ENCODE results near the gene PRICKLE2.

PRICKLE2 gene

DNA sequence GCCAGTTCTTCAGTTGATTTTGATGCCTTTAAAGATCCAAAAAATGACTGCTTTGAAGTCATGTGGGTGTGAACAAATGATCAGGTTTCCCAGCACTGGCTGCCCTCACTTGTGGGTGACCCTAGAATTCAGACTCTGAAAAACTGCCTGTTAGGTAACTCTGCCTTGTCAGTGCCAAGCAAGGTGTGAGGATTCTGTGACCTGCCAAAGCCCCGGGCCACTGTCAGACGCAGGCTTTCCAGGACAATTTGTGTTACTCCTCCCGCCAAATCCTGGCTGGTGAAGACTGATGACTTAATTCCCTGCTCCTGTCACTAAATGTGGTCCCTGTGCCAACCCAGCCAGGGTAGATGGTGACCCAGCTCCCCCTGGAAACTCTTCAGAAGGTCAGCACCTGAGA lies 102.8 kb downstream of the PRICKLE2 start:
- H3K27ac ChIP-seq (ENCODE audit: poor library complexity, severe bottlenecking) = no peak overlapping the region
- H3K9me3 ChIP-seq (ENCODE audit: severe bottlenecking) = no peaks in the 10 kb centered on the region
- no peaks in the 10 kb centered on the region for H3K4me1 ChIP-seq (ENCODE audit: insufficient read depth, poor library complexity, severe bottlenecking)
- no peak overlapping the region for H3K4me3 ChIP-seq (ENCODE audit: severe bottlenecking)
- ATAC-seq (ENCODE audit: low read depth) (no peak), DNase-seq (ENCODE audit: low spot score) (no peak)
- no peaks in the 10 kb centered on the region for H3K27me3 ChIP-seq (ENCODE audit: insufficient read depth, poor library complexity, severe bottlenecking)
- TF ChIP-seq, protein P1, sequence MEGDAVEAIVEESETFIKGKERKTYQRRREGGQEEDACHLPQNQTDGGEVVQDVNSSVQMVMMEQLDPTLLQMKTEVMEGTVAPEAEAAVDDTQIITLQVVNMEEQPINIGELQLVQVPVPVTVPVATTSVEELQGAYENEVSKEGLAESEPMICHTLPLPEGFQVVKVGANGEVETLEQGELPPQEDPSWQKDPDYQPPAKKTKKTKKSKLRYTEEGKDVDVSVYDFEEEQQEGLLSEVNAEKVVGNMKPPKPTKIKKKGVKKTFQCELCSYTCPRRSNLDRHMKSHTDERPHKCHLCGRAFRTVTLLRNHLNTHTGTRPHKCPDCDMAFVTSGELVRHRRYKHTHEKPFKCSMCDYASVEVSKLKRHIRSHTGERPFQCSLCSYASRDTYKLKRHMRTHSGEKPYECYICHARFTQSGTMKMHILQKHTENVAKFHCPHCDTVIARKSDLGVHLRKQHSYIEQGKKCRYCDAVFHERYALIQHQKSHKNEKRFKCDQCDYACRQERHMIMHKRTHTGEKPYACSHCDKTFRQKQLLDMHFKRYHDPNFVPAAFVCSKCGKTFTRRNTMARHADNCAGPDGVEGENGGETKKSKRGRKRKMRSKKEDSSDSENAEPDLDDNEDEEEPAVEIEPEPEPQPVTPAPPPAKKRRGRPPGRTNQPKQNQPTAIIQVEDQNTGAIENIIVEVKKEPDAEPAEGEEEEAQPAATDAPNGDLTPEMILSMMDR (IDR thresholded peaks at IDR 0.05; ENCODE audit: poor library complexity, severe bottlenecking) = no peak
- H3K36me3 ChIP-seq (ENCODE audit: low read depth) = no peaks in the 10 kb centered on the region

DNA sequence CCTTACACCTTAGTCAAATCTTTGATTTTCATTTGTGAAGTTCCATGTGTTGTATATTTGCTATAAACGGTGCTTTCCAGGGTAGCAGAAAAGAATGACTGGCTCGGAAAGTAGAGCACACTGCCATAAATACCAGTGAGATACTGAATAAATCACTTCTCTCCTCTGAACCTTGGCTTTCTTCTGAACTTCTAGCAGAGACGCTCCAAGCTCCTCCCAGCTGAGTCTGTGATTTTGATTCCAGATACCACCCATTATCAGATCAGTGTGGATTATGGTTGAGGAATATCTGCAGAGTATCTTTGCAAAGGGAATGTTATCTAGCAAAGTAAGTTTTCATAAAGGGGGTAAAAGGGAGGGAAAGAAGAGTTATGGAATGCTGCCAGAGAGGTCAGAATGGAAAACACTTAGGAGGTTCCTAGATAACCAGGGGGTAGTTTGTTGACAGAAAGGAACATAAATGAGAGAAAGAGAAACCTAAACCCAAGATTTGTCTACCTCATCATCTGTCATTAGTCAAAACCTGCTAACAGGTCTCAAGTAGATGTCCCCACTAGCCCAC lies 103.4 kb downstream of the PRICKLE2 start:
- ATAC-seq (ENCODE audit: low read depth) (no peak), DNase-seq (ENCODE audit: low spot score) (no peak)
- no peaks in the 10 kb centered on the region for H3K27me3 ChIP-seq (ENCODE audit: insufficient read depth, poor library complexity, severe bottlenecking)
- no peak overlapping the region for H3K4me3 ChIP-seq (ENCODE audit: severe bottlenecking)
- no peaks in the 10 kb centered on the region for H3K36me3 ChIP-seq (ENCODE audit: low read depth)
- no peak overlapping the region for H3K27ac ChIP-seq (ENCODE audit: poor library complexity, severe bottlenecking)
- no peaks in the 10 kb centered on the region for H3K9me3 ChIP-seq (ENCODE audit: severe bottlenecking)
- H3K4me1 ChIP-seq (ENCODE audit: insufficient read depth, poor library complexity, severe bottlenecking) = no peaks in the 10 kb centered on the region
- TF ChIP-seq, protein P1 (IDR thresholded peaks at IDR 0.05; ENCODE audit: poor library complexity, severe bottlenecking) = no peak

DNA sequence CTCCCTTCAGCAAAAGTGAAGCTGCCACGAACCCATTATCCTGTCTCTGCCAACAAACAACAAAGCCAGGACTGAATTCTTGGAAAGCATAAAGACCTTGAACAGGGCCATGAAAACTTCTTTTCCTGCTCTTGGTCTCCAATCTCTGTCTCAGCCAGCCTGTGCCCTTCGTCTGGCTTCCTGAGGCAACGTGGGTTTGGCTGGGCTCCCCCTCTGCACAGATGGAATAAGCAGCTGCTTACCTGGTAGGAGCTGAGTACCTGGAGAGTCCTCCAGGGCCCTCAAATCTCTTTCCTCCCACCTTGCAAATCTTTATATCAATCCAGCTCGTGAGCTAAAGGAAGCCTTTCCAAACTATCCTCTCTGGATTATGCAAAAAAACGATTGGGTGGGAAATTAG lies 104.4 kb downstream of the PRICKLE2 start:
- DNase-seq (ENCODE audit: low spot score) (no peak), ATAC-seq (ENCODE audit: low read depth) (no peak)
- no peaks in the 10 kb centered on the region for H3K9me3 ChIP-seq (ENCODE audit: severe bottlenecking)
- TF ChIP-seq, protein P1 (IDR thresholded peaks at IDR 0.05; ENCODE audit: poor library complexity, severe bottlenecking) = no peak
- H3K27me3 ChIP-seq (ENCODE audit: insufficient read depth, poor library complexity, severe bottlenecking) = no peaks in the 10 kb centered on the region
- no peaks in the 10 kb centered on the region for H3K36me3 ChIP-seq (ENCODE audit: low read depth)
- no peak overlapping the region for H3K4me3 ChIP-seq (ENCODE audit: severe bottlenecking)
- H3K27ac ChIP-seq (ENCODE audit: poor library complexity, severe bottlenecking) = no peak overlapping the region
- no peaks in the 10 kb centered on the region for H3K4me1 ChIP-seq (ENCODE audit: insufficient read depth, poor library complexity, severe bottlenecking)

DNA sequence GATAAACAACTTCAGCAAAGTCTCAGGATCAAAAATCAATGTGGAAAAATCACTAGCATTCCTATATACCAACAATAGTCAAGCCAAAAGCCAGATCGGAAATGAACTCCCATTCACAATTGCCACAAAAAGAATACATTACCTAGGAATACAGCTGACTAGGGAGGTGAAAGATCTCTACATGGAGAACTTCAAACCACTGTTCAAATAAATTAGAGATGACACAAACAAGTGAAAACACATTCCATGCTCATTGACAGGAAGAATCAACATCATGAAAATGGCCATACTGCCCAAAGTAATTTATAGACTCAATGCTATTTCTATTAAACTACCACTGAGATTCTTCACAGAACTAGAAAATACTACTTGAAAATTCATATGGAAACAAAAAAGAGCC lies 107.8 kb downstream of the PRICKLE2 start:
- Histone ChIP-seq H3K36me3 (ENCODE audit: low read depth) (no peaks in the 10 kb centered on the region), H3K4me1 (ENCODE audit: insufficient read depth, poor library complexity, severe bottlenecking) (no peaks in the 10 kb centered on the region), H3K4me3 (ENCODE audit: severe bottlenecking) (no peak overlapping the region), H3K27me3 (ENCODE audit: insufficient read depth, poor library complexity, severe bottlenecking) (no peaks in the 10 kb centered on the region), H3K9me3 (ENCODE audit: severe bottlenecking) (peaks cover 4% of the 10 kb centered on the region), H3K27ac (ENCODE audit: poor library complexity, severe bottlenecking) (no peak overlapping the region)
- ATAC-seq (ENCODE audit: low read depth) (no peak), DNase-seq (ENCODE audit: low spot score) (no peak)
- TF ChIP-seq, protein P1 (IDR thresholded peaks at IDR 0.05; ENCODE audit: poor library complexity, severe bottlenecking) = no peak

DNA sequence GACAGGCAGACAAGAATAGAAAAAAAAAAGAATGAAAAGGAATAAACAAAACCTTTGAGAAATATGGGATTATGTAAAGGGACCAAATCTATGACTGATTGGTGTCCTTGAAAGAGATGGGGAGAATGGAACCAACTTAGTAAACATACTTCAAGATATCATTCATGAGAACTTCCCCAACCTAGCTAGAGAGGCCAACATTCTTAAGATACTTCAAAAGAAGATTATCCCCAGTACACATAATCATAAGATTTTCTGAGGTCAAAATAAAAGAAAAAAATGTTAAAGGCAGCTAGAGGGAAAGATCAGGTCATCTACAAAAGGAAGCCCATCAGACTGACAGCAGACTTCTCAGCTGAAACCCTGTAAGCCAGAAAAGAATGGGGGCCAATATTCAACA lies 110.6 kb downstream of the PRICKLE2 start:
- ATAC-seq (ENCODE audit: low read depth) (no peak), DNase-seq (ENCODE audit: low spot score) (no peak)
- H3K27ac ChIP-seq (ENCODE audit: poor library complexity, severe bottlenecking) = no peak overlapping the region
- H3K9me3 ChIP-seq (ENCODE audit: severe bottlenecking) = peaks cover 4% of the 10 kb centered on the region
- TF ChIP-seq, protein P1 (IDR thresholded peaks at IDR 0.05; ENCODE audit: poor library complexity, severe bottlenecking) = no peak
- H3K4me3 ChIP-seq (ENCODE audit: severe bottlenecking) = no peak overlapping the region
- no peaks in the 10 kb centered on the region for H3K27me3 ChIP-seq (ENCODE audit: insufficient read depth, poor library complexity, severe bottlenecking)
- H3K4me1 ChIP-seq (ENCODE audit: insufficient read depth, poor library complexity, severe bottlenecking) = no peaks in the 10 kb centered on the region
- no peaks in the 10 kb centered on the region for H3K36me3 ChIP-seq (ENCODE audit: low read depth)
